Measurements from ENCODE around the gene GLRX3. TPM values are rescaled to one million over a fixed set of nuclear protein-coding genes. Genes with fewer than 3 reads are reported as not detected.

The GLRX3 gene
- total RNA-seq, 2 experiments from 2014 or later: 117 to 123 TPM

DNA sequence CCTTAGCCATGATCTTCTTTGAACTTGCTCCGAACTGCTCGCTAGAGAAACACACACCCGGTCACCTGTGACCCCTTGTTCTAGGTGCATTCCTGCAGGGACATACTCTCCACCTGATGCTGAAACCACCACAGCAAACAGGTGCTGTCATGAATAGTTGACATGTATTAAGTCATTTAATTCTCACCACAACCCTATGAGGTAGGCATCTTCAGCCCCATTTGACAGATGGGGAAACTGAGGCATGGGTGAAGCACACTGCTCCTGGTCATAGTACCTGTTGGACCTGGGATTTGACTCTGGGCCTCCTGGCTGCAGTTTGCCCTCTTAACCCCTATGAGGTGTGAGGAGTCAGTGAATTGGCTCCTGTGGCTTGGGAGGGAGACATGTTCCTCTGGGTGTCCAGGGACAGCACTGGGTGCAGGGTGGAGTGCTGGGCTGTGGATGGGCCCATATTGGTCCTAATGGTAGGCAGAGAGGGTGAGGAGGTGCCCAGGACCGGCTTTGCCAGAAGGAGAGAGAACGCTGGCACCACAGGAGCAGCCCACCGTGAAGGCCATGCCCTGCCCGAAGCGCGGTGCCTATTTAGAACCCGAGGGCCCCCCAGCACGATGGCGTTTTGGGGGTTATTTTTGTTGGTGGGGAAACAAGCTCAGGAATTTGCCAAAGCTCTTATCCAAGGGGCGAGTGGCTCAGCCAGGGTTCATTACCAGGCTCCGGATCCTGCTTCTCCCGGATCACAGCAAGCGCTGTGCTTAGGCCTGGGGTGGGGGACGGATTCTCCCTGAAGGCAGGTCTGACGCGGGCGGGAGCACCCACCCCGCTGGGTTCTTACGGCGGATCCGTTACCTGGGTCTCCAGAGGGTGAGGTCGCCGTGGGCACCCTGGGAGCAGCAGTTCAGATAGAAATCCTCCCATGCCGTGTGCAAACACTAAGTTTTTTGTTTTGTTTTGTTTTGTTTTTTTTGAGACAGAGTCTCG is 52.3 kb downstream of the GLRX3 start:
- peaks cover 6% of the 10 kb centered on the region for H3K27me3 Mint-ChIP-seq

DNA sequence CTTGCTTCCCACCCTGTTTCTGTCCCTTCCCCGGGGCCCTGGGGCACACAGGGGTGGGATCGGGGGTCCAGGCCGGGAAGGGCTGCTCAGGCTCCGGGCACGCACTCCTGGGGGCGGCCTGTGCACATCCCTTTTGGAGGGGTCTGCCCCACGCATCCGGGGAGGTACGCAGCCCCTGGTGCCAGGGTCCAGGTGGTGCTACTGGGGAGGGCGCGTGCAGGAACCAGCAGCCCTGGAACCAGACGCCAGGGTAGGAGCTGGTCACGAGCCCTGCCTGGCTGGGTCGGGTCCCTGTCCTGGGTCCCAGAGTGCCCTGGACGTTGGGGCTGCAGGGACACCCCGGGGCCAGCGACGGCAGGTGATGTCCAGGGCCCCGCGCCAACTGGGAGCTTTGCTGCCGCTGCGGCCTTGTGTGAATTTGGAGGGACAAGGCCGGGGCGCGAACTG is 53.4 kb downstream of the GLRX3 start:
- ChIA-PET POLR2A (no interaction called here), CTCF (interaction anchor here (0.6 kb wide), 1 partner anchor 112 kb away, joined by 3 read pairs; no protein-coding TSS in a partner anchor)
- intact Hi-C loops (cut with DNase I, micrococcal nuclease): loop anchor here (1.0 to 10.0 kb wide), 7 partner anchors 112 to 1685 kb away; partner anchors contain the start of gene TCERG1L (in 1 of the 2)
- H3K27ac Mint-ChIP-seq: no peak overlapping the region
- H3K4me1 Mint-ChIP-seq: peaks cover 1% of the 10 kb centered on the region
- peaks cover 6% of the 10 kb centered on the region for H3K27me3 Mint-ChIP-seq
- ATAC-seq (peak; percentile 3), DNase-seq (no peak)
- H3K9me3 Mint-ChIP-seq (ENCODE audit: low read depth): no peaks in the 10 kb centered on the region
- H3K36me3 Mint-ChIP-seq (ENCODE audit: low read depth): peaks cover 3% of the 10 kb centered on the region
- H3K4me3 Mint-ChIP-seq: no peak overlapping the region

More for the DNA sequence above, 52.3 kb downstream of the GLRX3 start:
- H3K27ac Mint-ChIP-seq: no peak overlapping the region
- H3K4me1 Mint-ChIP-seq: peaks cover 1% of the 10 kb centered on the region
- no peak for ATAC-seq
- intact Hi-C loops (cut with DNase I, micrococcal nuclease): no loop called here
- H3K9me3 Mint-ChIP-seq (ENCODE audit: low read depth): no peaks in the 10 kb centered on the region
- no peak for DNase-seq
- H3K4me3 Mint-ChIP-seq: no peak overlapping the region
- ChIA-PET POLR2A (no interaction called here), CTCF (interaction anchor here (0.6 kb wide), 1 partner anchor 180 kb away, joined by 4 read pairs; no protein-coding TSS in a partner anchor)
- H3K36me3 Mint-ChIP-seq (ENCODE audit: low read depth): peaks cover 10% of the 10 kb centered on the region

DNA sequence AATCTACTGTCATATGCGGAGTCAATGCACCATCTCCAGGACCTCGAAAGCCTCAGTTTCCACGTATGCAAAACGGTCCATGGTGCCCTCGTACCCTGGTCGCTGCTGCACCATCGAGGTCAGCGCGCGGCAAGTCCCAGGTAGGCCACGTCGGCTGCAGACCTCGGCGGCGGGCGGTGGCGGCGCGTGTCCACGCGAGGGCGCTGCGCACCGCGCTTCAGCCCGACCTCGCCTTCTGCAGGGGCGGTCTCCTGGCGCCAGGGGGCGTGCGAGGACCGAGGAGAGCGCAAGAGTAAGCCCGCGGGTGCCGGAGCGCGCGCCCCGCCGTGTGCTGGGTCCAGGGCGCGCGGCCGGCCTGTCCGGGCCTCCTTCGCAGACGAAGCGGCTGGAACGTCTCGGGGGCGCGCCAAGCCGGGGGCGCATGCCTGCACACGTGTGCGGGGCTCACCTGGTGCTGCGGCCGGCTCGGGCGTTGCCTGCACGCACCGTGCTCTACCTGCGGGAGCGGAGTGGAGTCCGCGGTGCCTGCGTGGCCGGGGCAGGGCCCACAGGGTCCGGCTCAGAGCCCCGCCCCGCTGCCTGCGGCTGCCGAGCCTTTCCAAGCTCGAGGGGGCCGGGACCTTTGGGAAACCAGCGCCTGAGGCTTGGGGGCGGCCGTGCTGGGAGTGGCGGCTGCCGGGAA is 54.0 kb downstream of the GLRX3 start:
- Mint-ChIP-seq H3K4me1 (peaks cover 1% of the 10 kb centered on the region), H3K27me3 (peaks cover 6% of the 10 kb centered on the region), H3K27ac (no peak overlapping the region), H3K4me3 (no peak overlapping the region), H3K36me3 (ENCODE audit: low read depth) (peaks cover 3% of the 10 kb centered on the region), H3K9me3 (ENCODE audit: low read depth) (no peaks in the 10 kb centered on the region)
- intact Hi-C loops (cut with DNase I, micrococcal nuclease): loop anchor here (1.0 to 10.0 kb wide), 7 partner anchors 111 to 1685 kb away; partner anchors contain the start of gene TCERG1L (in 1 of the 2)
- CTCF ChIA-PET: interaction anchor here (0.7 to 1.6 kb wide), 3 partner anchors 20 to 111 kb away, joined by 3 to 4 read pairs (median 3); no protein-coding TSS in a partner anchor
- POLR2A ChIA-PET: no interaction called here
- ATAC-seq (peak; percentile 95), DNase-seq (peak; percentile 93)

DNA sequence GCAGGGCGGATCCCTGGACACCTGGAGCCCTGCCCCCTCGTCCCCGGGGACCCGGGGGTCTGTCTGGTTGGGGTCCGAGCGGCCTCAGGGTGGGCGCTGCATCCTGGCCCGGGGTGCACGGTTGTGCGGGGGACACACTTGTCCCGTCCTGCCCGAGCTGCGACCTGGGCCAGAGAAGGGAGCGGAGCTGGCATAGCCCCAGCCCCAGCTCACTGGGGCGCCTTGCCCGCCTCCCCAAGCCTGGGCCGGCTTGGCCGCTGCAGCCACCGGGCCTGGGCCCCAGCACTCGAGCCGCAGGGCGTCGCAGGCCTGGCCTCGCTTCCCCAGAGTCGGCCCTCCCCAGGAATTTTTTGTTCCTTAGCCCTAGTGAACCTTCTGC is 54.5 kb downstream of the GLRX3 start:
- H3K36me3 Mint-ChIP-seq (ENCODE audit: low read depth): peaks cover 2% of the 10 kb centered on the region
- ATAC-seq (no peak), DNase-seq (no peak)
- H3K27me3 Mint-ChIP-seq: peaks cover 6% of the 10 kb centered on the region
- intact Hi-C loops (cut with DNase I, micrococcal nuclease): loop anchor here (1.0 to 10.0 kb wide), 7 partner anchors 111 to 1684 kb away; partner anchors contain the start of gene TCERG1L (in 1 of the 2)
- no peak overlapping the region for H3K4me3 Mint-ChIP-seq
- H3K9me3 Mint-ChIP-seq (ENCODE audit: low read depth): no peaks in the 10 kb centered on the region
- H3K27ac Mint-ChIP-seq: no peak overlapping the region
- CTCF ChIA-PET: interaction anchor here (0.6 to 1.6 kb wide), 5 partner anchors 20 to 1122 kb away, joined by 3 to 6 read pairs (median 4); no protein-coding TSS in a partner anchor
- POLR2A ChIA-PET: no interaction called here
- peaks cover 1% of the 10 kb centered on the region for H3K4me1 Mint-ChIP-seq

DNA sequence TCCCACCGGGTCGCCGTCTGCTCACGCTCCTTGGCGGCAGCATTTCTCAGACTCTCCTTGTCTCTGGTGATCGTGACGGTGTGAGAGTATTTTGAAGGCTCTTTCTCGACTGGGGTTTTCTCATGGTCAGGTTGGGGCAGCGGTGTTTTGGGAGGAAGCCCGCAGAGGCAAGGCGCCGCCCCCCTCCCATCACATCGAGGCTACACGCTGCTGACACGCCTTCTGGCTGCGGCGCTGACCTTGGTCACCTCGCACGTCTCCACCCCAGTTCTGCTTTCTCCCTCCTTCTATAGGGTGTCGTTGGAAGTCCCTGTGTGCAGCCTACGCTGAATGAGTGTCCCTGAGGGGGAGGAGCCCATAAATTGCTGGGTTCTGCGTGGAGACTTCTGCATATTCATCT is 55.2 kb downstream of the GLRX3 start:
- ChIA-PET CTCF (interaction anchor here (0.6 to 1.6 kb wide), 5 partner anchors 20 to 1121 kb away, joined by 3 to 6 read pairs (median 4); no protein-coding TSS in a partner anchor), POLR2A (no interaction called here)

DNA sequence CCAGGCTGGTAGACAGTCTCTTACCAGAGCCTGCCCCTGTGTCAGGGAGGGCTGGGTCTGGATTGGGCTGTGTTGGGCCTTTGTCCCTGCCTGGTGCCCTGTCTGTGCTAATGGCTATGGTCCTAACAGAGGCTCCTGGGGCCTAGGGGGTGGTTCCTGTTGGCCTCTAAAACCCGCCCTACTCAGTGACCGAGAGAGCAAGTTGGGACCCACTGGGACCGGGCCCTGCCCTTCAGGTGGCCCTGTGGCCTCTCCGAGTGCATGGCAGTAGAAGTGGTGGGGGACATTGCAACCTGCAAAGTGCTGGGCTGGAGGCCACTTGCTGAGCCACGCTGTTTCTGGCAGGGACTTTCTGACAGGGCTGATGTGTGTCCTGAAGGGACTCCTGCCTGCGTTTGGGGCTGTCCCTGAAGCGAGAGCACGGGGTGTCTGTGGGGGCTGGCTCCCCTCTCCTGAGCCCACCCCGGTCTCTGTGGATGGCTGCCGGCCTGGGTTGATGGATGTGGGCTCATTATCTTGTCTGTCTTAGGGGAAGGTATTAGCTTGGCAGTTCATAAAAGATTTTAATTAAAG is 56.2 kb downstream of the GLRX3 start:
- Mint-ChIP-seq H3K4me3 (no peak overlapping the region), H3K36me3 (ENCODE audit: low read depth) (no peaks in the 10 kb centered on the region), H3K9me3 (ENCODE audit: low read depth) (no peaks in the 10 kb centered on the region), H3K27ac (no peak overlapping the region), H3K4me1 (peaks cover 1% of the 10 kb centered on the region), H3K27me3 (peaks cover 6% of the 10 kb centered on the region)
- no peak for ATAC-seq
- CTCF ChIA-PET: no interaction called here
- intact Hi-C loops (cut with DNase I, micrococcal nuclease): loop anchor here (5.0 to 10.0 kb wide), 4 partner anchors 142 to 1682 kb away; partner anchors contain the start of gene TCERG1L (in 1 of the 2)
- DNase-seq: no peak
- POLR2A ChIA-PET: no interaction called here

More for the DNA sequence above, 55.2 kb downstream of the GLRX3 start:
- Mint-ChIP-seq H3K27ac (no peak overlapping the region), H3K4me1 (peaks cover 1% of the 10 kb centered on the region), H3K9me3 (ENCODE audit: low read depth) (no peaks in the 10 kb centered on the region), H3K4me3 (peak overlapping the region; percentile 13), H3K27me3 (peaks cover 6% of the 10 kb centered on the region), H3K36me3 (ENCODE audit: low read depth) (no peaks in the 10 kb centered on the region)
- ATAC-seq (no peak), DNase-seq (no peak)
- intact Hi-C loops (cut with DNase I, micrococcal nuclease): loop anchor here (2.0 to 10.0 kb wide), 5 partner anchors 143 to 1683 kb away; partner anchors contain the start of gene TCERG1L (in 1 of the 2)

DNA sequence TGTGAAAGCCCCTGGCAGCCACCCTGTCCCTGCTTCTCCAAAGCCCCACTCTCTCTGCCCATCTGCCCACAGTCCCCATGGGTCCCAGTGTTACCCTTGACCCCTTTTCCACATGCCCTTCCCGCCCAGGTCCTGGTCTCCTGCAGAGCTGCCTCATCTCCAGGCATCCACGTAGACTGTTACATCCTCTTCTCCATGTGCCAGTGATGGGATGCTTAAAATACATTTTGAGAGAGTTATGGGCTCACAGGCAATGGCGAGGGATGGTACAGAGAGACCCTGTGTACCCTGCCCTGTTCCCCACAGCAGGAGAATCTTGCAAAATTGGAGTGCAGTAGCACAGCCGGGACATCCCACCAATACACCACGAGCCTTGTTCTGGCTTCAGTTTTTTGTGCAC is 56.8 kb downstream of the GLRX3 start:
- Mint-ChIP-seq H3K27ac (no peak overlapping the region), H3K4me1 (peaks cover 1% of the 10 kb centered on the region), H3K27me3 (peaks cover 6% of the 10 kb centered on the region), H3K9me3 (ENCODE audit: low read depth) (no peaks in the 10 kb centered on the region), H3K4me3 (no peak overlapping the region), H3K36me3 (ENCODE audit: low read depth) (no peaks in the 10 kb centered on the region)
- no peak for DNase-seq
- ATAC-seq: no peak
- CTCF ChIA-PET: no interaction called here
- POLR2A ChIA-PET: no interaction called here
- intact Hi-C loops (cut with DNase I, micrococcal nuclease): loop anchor here (5.0 to 10.0 kb wide), 4 partner anchors 142 to 1682 kb away; partner anchors contain the start of gene TCERG1L (in 1 of the 2)

DNA sequence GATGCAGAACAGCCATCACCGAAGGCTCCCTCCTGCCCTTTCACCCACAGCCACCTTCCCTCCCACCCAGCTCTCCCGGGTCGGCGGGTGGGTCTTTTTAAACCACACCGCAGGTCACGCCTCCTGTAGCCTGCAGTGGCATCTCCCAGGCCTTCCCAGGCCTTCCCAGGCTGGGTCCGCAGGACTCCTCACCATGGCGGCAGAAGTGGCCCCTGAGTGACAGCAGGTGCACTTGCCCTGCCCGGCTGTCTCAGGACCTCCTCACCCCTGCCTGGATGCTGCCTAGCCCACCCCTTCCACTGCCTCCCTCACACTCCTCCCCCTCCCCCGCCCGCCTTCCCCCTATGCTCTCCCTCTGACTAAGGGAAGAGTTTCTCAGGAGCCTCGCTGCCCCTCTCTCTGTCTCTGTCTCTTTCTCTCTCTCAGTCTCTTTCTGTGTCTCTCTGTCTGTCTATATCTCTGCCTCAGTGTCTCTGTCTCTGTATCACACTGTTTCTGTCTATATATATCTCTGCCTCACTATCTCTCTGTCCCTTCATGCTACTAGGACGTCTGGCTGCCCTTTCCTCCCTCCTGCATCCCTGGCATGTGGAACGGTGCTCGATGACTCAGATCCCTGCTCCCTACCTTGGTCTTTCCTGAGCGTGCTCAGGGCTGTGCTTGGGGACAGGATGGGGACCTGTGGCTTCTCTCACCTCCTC is 57.5 kb downstream of the GLRX3 start:
- DNase-seq (no peak), ATAC-seq (no peak)
- Mint-ChIP-seq H3K27me3 (peaks cover 6% of the 10 kb centered on the region), H3K4me1 (peaks cover 1% of the 10 kb centered on the region), H3K27ac (no peak overlapping the region), H3K36me3 (ENCODE audit: low read depth) (no peaks in the 10 kb centered on the region), H3K9me3 (ENCODE audit: low read depth) (no peaks in the 10 kb centered on the region), H3K4me3 (no peak overlapping the region)
- CTCF ChIA-PET: no interaction called here
- POLR2A ChIA-PET: no interaction called here
- intact Hi-C loops (cut with DNase I, micrococcal nuclease): loop anchor here (5.0 to 10.0 kb wide), 4 partner anchors 141 to 1681 kb away; partner anchors contain the start of gene TCERG1L (in 1 of the 2)

DNA sequence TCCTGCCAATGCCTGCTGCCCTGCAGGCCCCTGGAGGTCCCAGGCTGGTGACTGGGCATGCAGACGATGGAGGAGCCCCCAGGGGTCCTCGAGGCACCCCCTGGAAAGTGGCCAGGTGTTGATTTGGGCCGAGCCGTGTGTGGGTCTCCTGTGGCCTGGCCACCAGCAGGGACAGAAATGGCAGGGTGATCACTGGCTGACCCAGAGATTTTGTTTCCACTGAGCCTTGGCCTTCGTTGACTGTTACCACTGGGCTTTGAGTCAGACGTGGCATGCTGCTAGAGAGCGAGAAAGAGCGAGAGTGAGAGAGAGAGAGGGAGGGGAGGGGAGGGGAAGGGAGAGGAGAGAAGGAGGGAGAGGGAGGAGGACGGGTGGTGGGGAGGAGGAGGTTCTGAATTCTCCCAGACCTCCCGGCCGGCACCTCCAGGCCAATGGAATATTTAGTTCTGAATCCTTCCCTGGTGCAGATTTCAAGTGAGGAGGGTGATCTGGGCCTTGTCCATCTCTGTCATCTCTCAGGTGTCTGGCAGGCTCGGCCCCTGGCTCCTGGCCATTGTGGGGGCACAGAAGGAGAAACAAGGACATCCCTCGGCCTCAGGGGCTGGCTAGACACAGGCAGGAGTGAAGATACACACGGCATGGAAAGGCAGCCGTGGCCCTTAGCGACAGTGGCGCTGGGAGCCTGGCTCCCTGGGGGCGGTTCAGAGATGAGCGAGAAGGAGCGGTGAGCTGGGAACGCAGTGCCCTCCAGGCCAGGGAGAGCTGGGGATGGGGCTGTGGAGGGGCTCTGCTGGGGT is 58.2 kb downstream of the GLRX3 start:
- Mint-ChIP-seq H3K4me3 (no peak overlapping the region), H3K27me3 (peaks cover 6% of the 10 kb centered on the region), H3K4me1 (peaks cover 1% of the 10 kb centered on the region), H3K36me3 (ENCODE audit: low read depth) (no peaks in the 10 kb centered on the region), H3K9me3 (ENCODE audit: low read depth) (no peaks in the 10 kb centered on the region), H3K27ac (no peak overlapping the region)
- intact Hi-C loops (cut with DNase I, micrococcal nuclease): loop anchor here (5.0 to 10.0 kb wide), 4 partner anchors 140 to 1680 kb away; partner anchors contain the start of gene TCERG1L (in 1 of the 2)
- no peak for DNase-seq
- ATAC-seq: no peak
- CTCF ChIA-PET: no interaction called here
- POLR2A ChIA-PET: no interaction called here

Measured in activated CD4-positive, alpha-beta T cell treated with anti-CD3 and anti-CD28 coated beads for 36 hours (primary cell).